ENCODE results near the gene TMEM47.

- TF ChIP-seq POLR2A (IDR thresholded peaks at IDR 0.05) = no peak
- no peak for TF ChIP-seq CTCF (IDR thresholded peaks at IDR 0.05)
Measured at GRCh38 chrX:34687095-34687494, 30.0 kb upstream of the TMEM47 start.
